HG03457 (cell line): ENCODE data around the gene SLC7A8.

Experiments used
- ATAC-seq: cut with Tn5 transposase; IDR thresholded peaks from one replicate; pipeline ENCODE4 v1.9.1; 2021; ENCODE audit warnings: moderate number of reproducible peaks; ENCODE audit not compliant: unreplicated experiment

The SLC7A8 gene

DNA sequence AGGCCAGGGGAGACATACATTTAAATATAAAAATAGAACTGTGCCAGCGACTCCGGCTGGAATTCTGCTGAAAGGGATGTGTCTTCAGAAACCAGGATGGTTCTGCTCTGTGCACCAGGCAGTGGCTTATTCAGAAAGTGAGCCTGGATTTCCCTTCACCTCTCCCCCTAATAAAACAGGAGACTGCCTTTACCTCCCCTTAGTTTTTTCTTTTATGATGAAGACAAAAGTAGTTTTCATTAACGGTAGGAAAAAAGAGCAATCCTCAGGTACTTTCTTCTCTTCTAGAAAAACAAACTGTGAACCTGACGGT is 346 bp downstream of the SLC7A8 start:
- no peak for ATAC-seq

- no peak for ATAC-seq
Measured at GRCh38 chr14:23182372-23183157, 895 bp downstream of the SLC7A8 start.

DNA sequence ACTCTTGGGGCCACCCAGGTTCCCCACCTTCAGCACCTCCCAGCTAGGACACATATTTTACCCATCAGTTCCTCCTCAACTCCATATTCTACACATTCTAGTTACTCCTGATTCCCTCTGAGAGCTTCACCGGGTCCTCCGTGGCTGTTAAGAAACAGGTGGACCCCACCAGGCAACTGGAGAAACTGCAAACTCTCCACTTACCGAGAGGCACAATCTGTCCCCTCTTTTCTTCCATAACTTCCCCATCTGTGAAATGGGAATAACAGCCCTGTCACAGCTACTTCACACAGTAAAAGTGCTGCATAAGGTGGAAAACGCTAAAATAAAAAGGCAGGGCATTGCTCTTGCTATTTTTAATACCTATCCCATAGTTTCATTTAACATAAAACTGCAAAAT is 1.5 kb downstream of the SLC7A8 start:
- no peak for ATAC-seq

GRCh38 chr14:23181453-23181852 is 2.0 kb downstream of the SLC7A8 start:
- ATAC-seq, result no peak

- no peak for ATAC-seq
Measured at GRCh38 chr14:23177181-23177580, 6.3 kb downstream of the SLC7A8 start.

DNA sequence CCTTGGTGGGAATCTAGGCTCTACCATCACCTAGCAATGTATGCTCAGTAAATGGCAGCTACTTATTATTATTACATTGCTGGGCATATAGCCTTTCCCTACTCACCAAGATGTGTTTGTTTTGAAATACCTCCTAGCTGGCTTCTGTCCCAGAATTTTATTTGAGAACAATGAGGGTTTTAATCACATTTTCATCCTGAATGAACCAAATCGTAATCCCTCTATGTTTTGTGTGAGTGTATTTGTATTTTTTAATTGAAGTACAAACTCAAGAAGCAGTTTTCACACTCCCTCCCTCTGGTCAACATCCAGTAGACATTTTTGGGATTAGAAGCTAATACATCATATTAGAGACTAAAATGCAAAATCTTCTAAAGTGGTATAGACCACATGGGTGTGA is 7.6 kb downstream of the SLC7A8 start:
- ATAC-seq, result no peak

DNA sequence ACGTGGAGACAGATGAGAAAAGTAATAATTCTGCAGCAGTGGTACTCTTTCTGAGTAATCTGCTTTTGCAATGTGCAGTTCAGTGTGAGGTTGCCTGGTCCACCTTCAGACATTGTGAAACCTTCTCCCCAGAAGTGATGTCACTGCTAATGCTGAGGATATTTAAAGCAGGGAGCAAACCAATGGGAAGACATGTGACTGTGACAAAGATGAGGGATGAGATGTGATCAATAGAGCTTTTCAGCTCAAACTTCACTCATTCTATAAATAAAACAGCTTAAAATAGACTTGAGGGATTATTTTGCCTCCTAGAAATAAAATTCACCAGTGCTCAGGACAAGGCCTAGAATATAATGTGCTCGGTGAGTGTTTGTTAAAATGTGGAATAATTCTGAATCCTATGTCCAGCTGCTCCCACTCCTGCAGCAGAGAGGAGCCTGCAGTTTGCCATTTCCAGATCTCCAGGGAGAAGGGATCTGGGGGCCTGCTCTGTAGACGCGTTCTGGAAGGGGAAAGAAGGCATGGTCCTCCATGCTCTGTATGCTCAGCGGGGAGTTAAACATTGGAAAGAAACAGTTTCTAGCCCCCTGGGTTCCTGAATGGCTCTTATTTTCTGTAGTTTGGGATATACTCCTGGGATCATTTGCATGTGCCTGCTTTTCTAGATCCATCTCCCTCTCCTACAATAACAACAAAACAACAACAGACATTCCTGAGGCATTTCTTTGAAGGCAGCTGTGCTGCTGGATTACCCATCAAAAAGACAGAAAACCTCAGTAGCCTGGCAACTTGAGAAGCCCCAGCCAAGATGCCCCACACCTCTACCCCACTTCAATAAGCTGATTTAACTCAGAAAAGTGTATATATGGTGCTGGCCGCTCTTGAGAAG is 8.9 kb downstream of the SLC7A8 start:
- no peak for ATAC-seq

DNA sequence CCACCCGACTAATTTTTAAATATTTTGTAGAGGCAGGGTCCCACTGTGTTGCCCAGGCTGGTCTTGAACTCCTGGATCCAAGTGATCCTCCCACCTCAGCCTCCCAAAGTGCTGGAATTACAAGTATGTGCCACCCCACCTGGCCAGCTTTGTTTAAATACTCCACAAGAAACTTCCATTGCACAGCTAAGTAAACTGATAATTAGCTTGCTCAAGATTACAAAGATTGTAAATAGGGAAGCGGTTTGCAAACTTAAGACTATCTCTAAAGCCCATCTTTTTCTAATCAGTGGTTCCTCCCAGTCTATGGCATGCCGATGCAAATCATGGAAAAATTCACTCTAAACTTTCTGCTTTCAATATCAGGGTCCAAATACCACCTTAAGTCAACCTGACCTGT is 9.7 kb downstream of the SLC7A8 start:
- no peak for ATAC-seq

DNA sequence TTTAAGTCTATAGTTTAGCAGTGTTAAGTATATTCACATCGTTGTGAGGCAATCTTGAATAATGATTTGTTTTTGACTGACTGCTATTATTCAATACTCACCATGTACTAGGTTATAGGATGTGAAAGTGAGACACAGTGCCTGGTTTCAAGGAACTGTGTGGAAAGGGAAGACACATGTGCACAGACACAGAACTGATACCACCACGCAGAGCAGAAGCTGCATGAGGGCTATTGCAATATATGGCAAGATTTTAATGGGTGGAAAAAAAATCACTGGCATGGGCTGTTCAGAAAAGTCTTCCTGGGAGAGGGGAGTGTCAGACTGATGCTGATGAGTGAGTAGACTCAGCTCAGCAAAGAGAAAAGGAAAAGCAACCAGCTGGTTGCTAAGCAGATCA is 10.4 kb downstream of the SLC7A8 start:
- no peak for ATAC-seq

GRCh38 chr14:23172574-23172973 is 10.9 kb downstream of the SLC7A8 start:
- ATAC-seq, result no peak

GRCh38 chr14:23172096-23172495 is 11.4 kb downstream of the SLC7A8 start:
- ATAC-seq, result no peak

- no peak for ATAC-seq
Measured at GRCh38 chr14:23171222-23171975, 12.1 kb downstream of the SLC7A8 start.

GRCh38 chr14:23169622-23170021 is 13.8 kb downstream of the SLC7A8 start:
- no peak for ATAC-seq

GRCh38 chr14:23168246-23168645 is 15.2 kb downstream of the SLC7A8 start:
- no peak for ATAC-seq

GRCh38 chr14:23167116-23167847 is 16.2 kb downstream of the SLC7A8 start:
- ATAC-seq, result no peak

DNA sequence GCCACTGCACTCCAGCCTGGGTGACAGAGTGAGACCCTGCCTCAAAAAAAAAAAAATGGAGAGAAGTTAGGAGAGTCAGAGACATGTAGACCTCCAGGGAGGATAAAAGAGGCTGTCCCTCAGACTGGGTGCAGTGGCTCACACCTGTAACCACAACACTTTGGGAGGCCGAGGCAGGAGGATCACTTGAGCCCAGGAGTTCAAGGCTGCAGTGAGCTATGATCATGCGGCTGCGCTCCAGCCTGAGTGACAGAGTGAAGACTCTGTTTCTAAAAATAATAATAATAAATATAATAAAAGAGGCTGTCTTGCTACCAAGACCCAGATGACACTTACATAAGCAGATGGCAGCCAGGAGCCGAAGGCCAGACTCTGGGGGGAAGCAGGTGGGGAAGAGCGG is 18.5 kb downstream of the SLC7A8 start:
- no peak for ATAC-seq

- ATAC-seq, result no peak
Measured at GRCh38 chr14:23164250-23164649, 19.2 kb downstream of the SLC7A8 start.

DNA sequence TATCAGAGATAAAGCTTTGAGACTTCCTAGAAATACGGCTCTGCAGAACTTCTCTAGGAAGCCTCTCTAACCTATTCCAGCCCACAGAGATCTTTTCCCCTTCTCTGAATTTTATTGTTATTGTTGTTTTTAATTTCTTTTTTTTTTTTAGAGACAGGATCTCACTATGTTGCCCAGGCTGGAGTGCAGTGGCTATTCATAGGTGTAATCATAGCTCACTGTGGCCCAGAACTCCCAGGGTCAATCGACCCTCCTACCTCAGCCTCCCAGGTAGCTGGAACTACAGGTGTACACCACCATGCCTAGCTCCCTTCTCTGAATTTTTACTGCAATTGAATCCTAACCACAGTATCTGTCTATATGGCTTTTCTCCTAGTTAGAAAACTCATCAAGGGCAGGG is 19.6 kb downstream of the SLC7A8 start:
- no peak for ATAC-seq

DNA sequence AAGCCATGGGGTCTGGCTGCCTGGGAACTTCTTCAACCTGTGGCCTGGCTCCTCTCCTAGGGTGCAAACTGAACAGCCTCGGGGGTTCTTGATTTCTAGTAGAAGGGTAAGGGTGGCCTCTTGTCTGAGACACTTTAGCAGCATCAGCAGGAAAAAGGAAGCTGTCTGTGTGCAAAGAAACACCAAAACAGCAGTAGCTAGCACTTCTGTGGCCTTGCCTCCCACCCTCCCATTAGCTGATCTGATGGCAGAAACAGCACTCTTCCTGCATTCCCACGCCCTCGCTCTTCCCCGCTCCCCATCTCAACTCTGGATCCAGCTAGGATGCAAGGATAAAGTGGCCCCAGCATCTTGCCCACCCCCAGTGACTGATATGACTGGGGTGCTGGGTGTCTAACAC is 20.7 kb downstream of the SLC7A8 start:
- ATAC-seq, result no peak

- no peak for ATAC-seq
Measured at GRCh38 chr14:23162005-23162404, 21.5 kb downstream of the SLC7A8 start.

GRCh38 chr14:23160924-23161522 is 22.4 kb downstream of the SLC7A8 start:
- no peak for ATAC-seq
